GM21717 (cell line): Measurements from ENCODE around the gene L3MBTL1.
"Not testable (repeated sequence)": the region's sequence is repeated elsewhere in the genome, so short reads cannot be mapped to it uniquely, and the experiment has no call there.

ENCODE experiments used
- ATAC-seq: cut with Tn5 transposase; IDR thresholded peaks from one replicate; pipeline ENCODE4 v1.9.1; 2021; ENCODE audit warnings: mild to moderate bottlenecking, moderate library complexity; ENCODE audit not compliant: unreplicated experiment

Gene L3MBTL1

GRCh38 chr20:43502021-43502420 lies 5.5 kb upstream of the L3MBTL1 start:
- ATAC-seq, result not testable (repeated sequence)

DNA sequence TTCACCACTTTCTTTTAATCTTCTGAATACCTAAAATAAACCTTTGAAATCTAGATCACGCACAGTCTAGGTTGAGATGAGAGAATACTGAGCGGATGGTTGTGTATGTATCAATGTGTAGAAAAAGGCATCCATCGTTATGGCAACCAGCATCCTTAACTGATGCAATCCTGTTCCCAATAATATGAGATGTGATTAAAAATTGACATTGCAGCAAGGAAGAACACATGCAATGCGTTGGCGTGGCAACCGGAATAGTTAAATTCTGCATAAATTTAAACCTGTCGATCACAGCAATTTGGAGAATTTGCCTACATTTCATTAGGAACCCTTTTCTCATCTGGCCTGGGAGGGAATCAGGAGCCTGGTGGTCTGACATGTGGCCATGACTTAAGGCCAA lies 1.3 kb upstream of the L3MBTL1 start:
- ATAC-seq, result no peak

GRCh38 chr20:43508106-43508505 lies 609 bp downstream of the L3MBTL1 start:
- no peak for ATAC-seq

DNA sequence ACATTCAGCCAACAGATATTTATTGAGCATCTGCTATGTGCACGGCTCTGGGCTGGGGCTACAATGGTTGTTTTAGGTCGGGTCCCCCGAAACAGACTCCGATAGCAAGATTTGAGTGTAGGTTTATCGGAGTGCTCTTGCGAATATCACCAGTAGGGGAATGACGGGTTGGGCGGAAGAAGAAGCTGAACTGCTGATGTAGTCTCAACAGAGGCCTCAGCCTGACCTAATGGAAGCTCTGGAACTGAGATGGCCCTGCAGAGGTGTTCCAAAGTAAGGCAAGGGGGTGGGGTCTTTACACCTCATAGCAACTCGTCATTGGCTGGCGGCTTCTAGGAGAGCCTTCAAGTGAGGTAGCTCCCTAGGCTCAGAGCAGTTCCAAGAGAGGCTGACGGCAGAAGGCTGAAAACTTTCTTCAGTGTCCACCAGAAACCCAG lies 1.1 kb downstream of the L3MBTL1 start:
- no peak for ATAC-seq

- ATAC-seq, result no peak
Observed at GRCh38 chr20:43511879-43512278, 4.4 kb downstream of the L3MBTL1 start.

DNA sequence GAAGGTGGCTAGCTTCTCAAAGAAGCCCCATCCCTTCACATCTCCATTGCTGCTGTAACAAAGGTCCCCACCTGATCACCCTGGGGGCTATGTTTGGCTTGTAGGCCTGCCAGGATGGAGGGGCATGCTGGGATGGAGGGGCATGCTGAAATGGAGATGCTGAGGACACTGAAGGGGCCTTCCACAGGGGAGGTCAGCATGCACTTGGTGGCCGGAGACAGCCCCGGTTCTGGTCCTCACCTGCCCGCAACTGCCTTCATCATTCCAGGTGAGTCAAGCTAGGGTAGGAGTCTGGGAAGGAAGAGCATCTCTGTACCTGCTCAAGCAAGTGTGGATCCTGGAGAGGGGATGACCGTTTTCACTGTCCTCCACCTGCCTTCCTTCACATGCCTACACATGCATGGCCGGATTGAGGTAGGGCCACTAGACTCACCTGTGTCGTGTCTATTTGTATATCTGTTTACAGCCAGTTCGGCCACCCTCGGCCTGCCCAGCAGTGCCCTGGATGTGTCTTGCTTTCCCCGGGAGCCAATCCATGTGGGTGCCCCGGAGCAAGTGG lies 6.0 kb downstream of the L3MBTL1 start:
- peak; percentile 2 for ATAC-seq

- ATAC-seq, result peak; percentile 79
Observed at GRCh38 chr20:43513931-43514647, 6.6 kb downstream of the L3MBTL1 start.

DNA sequence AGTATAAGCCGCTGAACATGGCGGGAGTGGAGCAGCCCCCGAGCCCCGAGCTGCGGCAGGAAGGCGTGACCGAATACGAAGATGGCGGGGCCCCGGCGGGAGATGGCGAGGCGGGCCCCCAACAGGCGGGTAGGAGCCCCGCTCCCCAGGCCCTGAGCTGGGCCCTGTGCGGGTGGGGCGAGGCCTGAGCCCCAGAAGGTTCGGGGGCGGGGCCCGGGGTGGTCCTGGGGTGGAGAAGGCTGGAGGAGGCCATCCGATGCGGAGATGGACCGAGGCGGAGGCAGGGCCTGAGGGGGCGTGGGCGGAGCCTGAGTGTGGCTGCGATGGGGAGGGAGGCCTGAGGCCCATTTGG lies 7.1 kb downstream of the L3MBTL1 start:
- ATAC-seq, result peak; percentile 21

- no peak for ATAC-seq
Observed at GRCh38 chr20:43515628-43516027, 8.1 kb downstream of the L3MBTL1 start.

DNA sequence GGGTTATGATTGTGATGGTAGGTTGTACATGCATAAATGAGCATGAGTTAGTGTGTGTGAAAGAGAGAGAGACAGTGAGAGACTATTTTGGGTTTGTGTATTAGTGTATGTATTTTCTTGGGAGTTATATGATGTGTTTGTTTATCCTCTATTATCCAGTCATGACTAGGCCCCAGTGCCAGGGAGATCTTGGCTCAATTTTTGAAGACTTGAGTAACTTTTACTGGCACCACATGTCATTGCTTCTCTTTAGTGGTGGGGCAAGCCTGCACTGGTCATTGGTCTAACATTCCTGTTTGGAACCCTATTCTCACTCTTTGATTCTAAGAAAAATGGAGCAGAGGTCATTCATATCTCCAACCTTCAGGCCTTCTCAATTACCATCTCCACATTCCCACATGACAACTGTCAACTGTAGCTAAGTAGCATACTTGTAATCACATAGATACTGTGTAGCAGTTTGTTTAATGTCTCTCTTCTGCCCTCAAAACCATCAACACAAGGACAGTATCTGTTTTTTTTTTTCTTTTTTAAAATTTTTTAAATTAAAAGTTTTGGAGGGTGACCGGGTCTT lies 8.8 kb downstream of the L3MBTL1 start:
- no peak for ATAC-seq

DNA sequence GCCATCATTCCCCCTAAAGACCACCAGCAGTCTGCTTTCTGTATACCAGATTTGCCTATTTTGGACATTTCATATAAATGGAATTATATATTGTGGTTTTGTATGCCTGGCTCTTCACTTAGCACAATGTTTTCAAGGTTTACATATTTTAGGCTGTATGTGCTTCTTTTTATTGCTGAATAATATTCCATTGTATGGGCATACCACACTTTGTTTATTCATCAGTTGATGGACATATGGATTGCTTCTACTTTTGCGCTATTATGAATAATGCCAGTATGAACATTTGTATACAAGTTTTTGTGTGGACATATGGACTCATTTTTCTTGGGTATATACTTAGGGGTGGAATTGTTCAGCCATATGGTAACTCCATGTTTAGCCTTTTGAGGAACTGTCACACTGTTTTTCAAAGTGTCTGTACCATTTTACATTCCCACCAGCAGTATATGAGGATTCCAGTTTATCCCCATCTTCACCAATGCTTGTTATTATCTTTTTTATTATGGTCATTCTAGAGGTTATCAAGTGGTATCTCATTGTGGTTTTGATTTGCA lies 12.7 kb downstream of the L3MBTL1 start:
- no peak for ATAC-seq

DNA sequence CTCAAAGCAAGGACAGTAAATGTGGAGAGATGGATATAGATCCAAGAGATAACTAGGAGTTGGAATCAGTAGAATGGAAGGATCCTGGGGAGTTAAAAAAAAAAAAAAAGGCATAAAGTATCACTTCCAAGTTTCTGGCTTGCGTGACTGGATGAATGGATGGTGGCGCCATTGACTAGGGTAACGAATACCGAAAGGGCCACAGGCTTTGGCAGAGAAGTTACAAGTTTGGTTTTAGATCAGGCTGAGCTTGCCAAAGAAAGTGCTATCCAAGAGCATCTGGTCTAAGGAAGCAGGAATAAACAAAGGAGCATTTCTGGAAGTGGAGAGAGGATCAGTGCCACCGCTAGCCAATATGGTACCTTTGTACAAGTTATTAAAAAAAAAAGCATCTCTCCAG lies 17.5 kb downstream of the L3MBTL1 start:
- no peak for ATAC-seq

DNA sequence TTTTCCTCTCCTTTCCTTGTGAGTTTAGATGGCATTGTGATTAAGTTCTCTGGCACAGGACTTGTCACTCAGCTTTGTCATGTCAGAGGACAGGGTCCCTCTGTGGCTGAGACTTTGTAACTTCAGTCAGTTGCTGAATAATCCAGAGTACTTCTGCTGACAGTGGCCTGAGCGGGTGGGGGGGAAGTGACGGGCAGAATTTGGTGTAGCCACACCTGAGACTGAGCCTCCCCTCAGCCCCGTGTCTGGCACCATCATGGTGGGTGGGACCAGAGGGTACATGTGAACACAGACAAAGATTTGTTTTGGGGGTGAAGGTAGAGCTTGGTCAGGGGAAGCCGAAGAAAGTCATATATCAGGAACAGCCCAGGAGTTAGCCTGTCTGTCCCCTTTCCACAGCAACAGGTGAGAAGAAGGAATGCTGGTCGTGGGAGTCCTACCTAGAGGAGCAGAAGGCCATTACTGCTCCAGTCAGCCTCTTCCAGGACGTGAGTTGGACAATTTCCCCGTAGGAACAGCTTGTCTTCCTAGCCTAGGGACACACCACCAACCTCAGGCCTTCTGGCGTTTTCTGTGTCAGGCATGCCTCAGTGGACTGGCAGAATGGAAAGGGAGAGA lies 20.9 kb downstream of the L3MBTL1 start:
- ATAC-seq, result no peak

- ATAC-seq, result no peak
Observed at GRCh38 chr20:43529051-43529450, 21.6 kb downstream of the L3MBTL1 start.

DNA sequence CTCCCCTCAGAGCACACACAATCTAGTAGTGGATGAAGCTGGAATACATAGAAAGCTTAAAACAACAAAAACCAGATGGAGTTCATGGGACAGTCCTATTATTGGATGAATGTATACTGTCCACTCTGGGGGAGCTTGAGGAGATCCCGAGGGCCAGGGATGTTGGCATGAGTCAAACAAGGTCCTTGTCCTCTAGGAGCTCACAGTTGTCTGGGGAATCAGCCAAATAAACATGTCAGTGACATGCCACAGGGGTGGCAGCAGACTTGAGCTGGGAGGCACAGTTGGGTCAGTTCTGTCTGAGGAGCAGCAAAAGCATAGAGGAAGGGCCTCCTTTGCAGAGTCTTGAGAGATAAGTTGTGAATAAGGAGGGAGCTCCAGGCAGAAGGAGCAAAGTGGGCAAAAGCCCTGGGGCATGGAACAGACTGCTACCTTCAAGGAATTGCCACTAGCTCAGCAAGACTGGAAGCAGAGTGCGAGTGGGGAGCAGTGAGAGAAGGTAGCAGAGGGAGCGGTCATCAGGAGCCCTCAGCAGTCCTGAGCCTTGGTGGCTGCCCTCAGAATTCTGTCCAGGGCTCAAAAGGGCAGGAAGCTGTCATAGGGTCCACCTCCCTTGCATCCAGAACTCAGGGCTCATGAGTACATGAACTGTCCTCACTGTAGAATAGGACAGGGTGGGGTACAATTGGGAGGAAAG lies 22.1 kb downstream of the L3MBTL1 start:
- ATAC-seq, result no peak

DNA sequence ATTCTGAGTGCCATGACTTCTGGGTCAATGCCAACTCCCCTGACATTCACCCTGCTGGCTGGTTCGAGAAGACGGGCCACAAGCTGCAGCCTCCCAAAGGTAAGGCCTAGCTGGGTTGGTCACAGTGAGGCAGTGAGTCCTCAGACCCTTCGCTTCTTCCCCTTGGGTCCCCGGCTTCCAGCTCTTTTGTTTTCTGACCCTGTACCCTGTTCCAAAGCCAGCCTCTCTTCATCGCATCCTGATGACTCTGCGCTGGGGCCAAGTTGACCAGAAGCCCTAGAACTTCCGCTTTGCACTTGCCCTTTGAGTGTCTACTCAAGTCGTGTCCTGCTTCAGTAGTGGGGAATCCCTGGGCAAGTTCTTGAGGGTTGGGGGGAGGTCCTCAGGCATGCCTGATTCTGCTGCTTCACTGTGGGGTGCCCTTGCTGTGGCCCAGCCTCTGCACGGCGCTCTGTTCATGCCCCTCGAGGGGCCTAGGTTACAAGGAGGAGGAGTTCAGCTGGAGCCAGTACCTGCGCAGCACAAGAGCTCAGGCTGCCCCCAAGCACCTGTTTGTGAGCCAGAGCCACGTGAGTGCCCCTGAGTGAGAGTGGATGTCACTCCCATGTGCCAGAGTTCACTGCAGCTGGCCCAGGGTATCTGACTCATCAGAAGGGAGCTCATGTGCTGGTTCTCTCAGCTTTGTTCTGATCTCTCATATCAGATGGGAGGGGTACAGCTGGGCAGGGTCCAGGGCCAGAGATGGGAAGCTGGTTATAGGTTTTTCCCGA lies 23.0 kb downstream of the L3MBTL1 start:
- ATAC-seq, result no peak

DNA sequence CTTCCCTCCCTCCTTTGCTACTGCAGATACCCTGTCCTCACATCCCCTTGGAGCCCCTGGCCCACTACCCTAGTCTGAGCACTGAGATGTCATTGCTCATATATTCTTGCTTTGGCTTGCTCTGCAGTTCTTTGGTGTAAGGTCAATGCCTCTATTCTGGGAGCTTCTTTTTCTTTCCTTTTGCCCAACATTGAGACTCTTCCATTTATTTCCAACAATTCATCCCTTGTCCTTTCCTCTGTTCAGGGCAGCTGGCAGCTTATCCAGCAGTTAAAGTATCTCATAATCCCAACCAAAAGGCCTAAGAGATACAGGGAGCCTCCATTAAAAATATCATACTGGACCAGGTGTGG lies 23.6 kb downstream of the L3MBTL1 start:
- ATAC-seq, result no peak

GRCh38 chr20:43532416-43533055 lies 25.0 kb downstream of the L3MBTL1 start:
- no peak for ATAC-seq

- no peak for ATAC-seq
Observed at GRCh38 chr20:43533060-43533459, 25.6 kb downstream of the L3MBTL1 start.

DNA sequence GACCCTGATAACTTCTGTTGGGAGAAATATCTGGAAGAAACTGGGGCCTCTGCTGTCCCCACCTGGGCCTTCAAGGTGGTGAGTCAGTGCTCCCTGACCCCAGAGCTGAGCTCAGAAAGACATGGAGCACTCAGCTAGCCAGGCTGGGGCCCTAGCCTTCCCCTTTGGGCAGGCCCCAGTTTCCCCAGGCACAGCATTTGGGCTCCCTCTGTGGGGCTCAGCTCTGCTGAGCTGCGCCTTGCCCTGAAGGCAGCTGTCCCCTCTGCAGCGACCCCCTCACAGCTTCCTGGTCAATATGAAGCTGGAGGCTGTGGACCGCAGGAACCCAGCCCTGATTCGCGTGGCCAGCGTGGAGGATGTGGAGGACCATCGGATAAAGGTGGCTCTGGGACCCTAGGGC lies 26.5 kb downstream of the L3MBTL1 start:
- no peak for ATAC-seq
